Measurements from ENCODE around the gene CDH4.

The CDH4 gene

DNA sequence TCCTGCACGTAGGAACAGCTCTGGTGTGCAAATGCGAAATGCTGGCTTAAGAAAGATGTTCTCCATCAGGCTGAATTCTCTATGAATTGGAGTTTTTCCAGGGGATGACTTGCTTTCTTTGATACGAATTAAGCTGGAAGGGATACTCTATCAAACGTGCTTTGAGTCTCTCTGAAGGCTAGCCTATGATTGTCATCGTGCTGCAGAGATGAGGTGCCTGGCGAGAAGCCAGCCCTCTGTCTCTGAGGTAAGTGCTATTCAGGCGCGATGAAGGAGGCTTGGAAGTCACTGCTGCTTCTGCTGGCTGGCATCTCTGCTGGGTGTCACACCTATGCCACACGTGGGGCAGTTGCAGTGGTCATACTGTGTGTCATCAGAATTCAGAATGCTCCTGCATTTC is 589.9 kb downstream of the CDH4 start:
- TF ChIP-seq, protein P1, sequence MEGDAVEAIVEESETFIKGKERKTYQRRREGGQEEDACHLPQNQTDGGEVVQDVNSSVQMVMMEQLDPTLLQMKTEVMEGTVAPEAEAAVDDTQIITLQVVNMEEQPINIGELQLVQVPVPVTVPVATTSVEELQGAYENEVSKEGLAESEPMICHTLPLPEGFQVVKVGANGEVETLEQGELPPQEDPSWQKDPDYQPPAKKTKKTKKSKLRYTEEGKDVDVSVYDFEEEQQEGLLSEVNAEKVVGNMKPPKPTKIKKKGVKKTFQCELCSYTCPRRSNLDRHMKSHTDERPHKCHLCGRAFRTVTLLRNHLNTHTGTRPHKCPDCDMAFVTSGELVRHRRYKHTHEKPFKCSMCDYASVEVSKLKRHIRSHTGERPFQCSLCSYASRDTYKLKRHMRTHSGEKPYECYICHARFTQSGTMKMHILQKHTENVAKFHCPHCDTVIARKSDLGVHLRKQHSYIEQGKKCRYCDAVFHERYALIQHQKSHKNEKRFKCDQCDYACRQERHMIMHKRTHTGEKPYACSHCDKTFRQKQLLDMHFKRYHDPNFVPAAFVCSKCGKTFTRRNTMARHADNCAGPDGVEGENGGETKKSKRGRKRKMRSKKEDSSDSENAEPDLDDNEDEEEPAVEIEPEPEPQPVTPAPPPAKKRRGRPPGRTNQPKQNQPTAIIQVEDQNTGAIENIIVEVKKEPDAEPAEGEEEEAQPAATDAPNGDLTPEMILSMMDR (IDR thresholded peaks at IDR 0.05; ENCODE audit: low read depth, low read length) = no peak
- H3K4me3 ChIP-seq (ENCODE audit: low read depth, low read length) = no peak overlapping the region

DNA sequence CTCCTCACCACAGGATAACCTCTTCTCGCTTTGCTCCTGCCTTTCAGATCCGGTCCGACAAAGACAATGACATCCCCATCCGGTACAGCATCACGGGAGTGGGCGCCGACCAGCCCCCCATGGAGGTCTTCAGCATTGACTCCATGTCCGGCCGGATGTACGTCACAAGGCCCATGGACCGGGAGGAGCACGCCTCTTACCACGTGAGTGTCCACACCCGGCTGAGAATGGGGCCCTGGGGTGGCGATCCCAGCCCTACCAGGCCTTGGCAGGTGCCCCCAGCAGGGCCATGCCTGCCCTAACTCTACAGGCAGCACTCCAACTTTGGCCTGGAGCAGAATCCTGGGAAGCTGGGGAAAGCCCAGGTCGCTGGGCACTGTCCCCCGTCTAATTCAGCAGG is 592.6 kb downstream of the CDH4 start:
- H3K4me3 ChIP-seq (ENCODE audit: low read depth, low read length) = no peak overlapping the region
- TF ChIP-seq, protein P1 (IDR thresholded peaks at IDR 0.05; ENCODE audit: low read depth, low read length) = no peak

DNA sequence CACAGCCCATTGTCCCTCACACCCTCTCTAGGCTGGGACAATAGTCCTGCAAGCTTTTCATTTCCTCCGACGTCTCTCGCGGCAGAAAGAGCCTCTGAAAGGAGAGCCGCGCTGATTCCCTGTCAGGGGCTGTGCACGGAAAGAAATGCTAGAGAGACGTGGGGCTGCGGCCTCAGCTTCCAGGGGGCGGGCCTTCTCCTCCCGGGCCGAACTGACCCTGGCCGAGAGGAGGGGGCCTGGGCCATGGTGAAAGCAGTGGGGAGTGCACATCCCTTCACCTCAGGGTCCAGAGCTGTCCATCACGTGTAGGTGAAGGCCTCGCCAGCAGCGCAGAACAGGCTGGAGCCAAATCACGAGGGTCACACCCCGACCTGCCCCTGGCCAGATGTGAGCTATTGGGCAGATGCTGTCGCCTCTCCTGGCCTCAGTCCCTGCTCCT is 593.2 kb downstream of the CDH4 start:
- TF ChIP-seq, protein P1 (IDR thresholded peaks at IDR 0.05; ENCODE audit: low read depth, low read length) = no peak
- H3K4me3 ChIP-seq (ENCODE audit: low read depth, low read length) = no peak overlapping the region

DNA sequence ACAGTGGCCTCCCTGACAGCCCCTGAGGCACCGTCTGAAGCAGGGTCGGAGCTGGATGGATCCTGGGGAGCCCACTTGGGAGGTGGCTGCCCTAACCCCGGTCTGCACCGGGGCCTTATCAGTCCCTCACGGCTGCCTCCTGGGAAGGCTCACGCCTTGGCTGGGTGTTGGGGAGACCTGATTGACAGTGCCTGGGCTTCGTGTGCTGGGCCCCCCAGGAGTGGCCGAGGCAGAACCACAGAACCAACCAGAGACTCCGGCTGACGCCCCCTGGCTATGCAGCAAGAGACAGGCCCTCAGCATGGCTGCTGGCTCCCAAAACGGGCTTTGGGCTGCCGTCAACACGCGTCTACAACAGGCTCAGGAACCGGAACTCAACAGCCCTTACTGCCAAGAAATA is 594.0 kb downstream of the CDH4 start:
- TF ChIP-seq, protein P1 (IDR thresholded peaks at IDR 0.05; ENCODE audit: low read depth, low read length) = no peak
- H3K4me3 ChIP-seq (ENCODE audit: low read depth, low read length) = no peak overlapping the region

DNA sequence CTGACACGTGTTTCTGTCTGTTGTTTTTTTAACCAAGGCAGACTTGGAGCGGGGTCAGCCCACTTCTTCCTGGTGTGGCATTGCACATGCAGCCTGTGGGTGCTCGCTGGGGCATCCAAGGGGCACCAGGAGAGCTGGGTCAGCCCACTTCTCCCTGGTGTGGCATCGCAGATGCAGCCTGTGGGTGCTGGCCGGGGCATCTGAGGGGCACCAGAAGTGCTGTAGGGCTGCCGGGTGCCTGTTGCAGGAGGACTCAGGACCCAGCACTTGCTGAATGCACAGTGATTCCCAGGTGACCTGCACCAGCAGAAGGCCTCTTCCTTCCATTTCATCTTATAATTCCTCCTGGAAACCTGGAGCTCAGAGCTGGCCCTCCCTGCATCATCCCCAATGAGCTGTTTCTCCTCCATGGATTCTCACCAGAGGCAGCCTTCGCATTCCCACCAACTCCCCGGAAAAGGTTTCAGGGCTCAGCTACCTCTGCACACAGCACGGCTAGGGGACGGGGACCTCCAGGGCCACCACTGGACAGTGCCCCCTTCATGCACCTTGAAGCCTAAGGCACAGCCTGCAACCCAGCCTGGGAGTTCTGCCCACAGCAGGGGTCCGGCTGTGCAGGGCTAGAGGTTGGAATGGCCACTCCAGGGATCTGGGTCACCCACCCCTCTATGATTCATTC is 594.8 kb downstream of the CDH4 start:
- TF ChIP-seq, protein P1 (IDR thresholded peaks at IDR 0.05; ENCODE audit: low read depth, low read length) = no peak
- no peak overlapping the region for H3K4me3 ChIP-seq (ENCODE audit: low read depth, low read length)

DNA sequence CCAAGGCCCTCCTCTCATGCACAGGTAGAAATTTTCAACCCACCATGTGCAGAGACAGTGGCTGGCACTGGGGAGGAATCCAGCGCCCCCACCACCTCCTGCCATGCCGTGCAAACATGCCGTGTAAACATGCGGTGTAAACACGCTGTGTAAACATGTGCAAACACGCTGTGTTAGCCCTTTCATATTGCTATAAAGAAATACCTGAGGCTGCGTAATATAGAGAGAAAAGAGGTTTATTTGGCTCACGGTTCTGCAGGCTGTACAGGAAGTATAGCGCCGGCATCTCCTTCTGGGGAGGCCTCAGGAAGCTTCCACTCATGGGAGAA is 595.3 kb downstream of the CDH4 start:
- no peak overlapping the region for H3K4me3 ChIP-seq (ENCODE audit: low read depth, low read length)
- TF ChIP-seq, protein P1 (IDR thresholded peaks at IDR 0.05; ENCODE audit: low read depth, low read length) = no peak

DNA sequence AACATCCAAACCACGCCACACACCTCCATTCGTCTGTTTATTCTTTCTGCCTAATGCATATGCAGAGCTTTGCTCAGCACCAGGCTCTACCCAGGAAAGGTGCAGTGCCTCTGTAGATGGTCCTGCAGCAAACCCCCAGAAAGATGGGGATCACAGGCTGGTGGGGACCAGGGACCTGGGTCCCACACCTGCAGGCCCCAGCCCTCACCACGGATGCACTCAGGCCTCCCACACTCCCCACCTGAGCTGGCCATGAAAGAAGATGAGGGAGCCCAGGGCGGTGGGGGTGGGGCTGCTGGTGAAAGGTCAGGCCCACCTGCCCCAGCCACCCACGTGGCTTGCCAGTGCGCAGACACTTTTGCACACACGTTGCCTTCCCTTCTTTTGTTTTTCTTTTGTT is 595.9 kb downstream of the CDH4 start:
- no peak overlapping the region for H3K4me3 ChIP-seq (ENCODE audit: low read depth, low read length)
- TF ChIP-seq, protein P1 (IDR thresholded peaks at IDR 0.05; ENCODE audit: low read depth, low read length) = no peak
